Uterus (tissue), 2 donors: ENCODE data around the gene MLX.

Experiments used
- POLR2A ChIP-seq, 2 donors: fragments of 450-650 bp; IDR thresholded peaks; one replicate each; pipeline ENCODE4 v1.6.1; 2016; ENCODE audit warnings: antibody characterized with exemption in 2 of 2, mild to moderate bottlenecking in 1 of 2, moderate library complexity in 1 of 2
- TF ChIP-seq, protein P1 (sequence below), 4 experiments: fragments of 200-600 bp in 2 of 4; fragments of 450-650 bp in 2 of 4; sonication (generic) in 2 of 4; IDR thresholded peaks; one replicate each; pipeline ENCODE4 v1.5.1; 2016 to 2019; ENCODE audit warnings: antibody characterized with exemption in 4 of 4, mild to moderate bottlenecking in 2 of 4, moderate library complexity in 1 of 4

DNA sequence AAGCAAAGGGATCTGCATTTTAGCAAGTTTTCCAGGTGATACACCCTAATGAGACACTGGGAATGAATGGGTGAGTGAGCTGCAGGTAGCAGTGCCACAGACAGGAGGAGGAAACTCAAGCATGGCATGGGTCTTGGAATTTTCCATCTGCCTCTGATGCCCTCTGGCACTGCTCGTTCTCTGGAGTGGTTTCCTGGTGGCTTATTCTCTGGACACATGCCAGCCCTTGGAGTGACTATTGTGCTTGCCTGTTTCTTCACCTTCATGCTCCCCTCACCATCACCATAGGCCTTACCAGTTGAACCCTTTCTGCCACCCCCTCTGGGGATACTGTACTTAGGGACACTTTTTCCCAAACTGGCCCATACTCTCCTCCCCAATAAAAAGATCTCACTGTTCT lies 3.4 kb upstream of the MLX start:
- TF ChIP-seq, protein P1, sequence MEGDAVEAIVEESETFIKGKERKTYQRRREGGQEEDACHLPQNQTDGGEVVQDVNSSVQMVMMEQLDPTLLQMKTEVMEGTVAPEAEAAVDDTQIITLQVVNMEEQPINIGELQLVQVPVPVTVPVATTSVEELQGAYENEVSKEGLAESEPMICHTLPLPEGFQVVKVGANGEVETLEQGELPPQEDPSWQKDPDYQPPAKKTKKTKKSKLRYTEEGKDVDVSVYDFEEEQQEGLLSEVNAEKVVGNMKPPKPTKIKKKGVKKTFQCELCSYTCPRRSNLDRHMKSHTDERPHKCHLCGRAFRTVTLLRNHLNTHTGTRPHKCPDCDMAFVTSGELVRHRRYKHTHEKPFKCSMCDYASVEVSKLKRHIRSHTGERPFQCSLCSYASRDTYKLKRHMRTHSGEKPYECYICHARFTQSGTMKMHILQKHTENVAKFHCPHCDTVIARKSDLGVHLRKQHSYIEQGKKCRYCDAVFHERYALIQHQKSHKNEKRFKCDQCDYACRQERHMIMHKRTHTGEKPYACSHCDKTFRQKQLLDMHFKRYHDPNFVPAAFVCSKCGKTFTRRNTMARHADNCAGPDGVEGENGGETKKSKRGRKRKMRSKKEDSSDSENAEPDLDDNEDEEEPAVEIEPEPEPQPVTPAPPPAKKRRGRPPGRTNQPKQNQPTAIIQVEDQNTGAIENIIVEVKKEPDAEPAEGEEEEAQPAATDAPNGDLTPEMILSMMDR (IDR thresholded peaks at IDR 0.05): no peak
- no peak for TF ChIP-seq POLR2A (IDR thresholded peaks at IDR 0.05)
